Upper lobe of left lung (tissue), 4 donors: ENCODE results near the gene AGBL1.

ENCODE experiments used
- CTCF ChIP-seq, 6 experiments: fragments of 450-650 bp in 4 of 6; fragments of 200-600 bp in 2 of 6; sonication (generic) in 2 of 6; IDR thresholded peaks; one replicate each; pipeline ENCODE4 v1.5.1; 2016 to 2019; ENCODE audit warnings: antibody characterized with exemption in 6 of 6
- EP300 ChIP-seq, 4 donors: sonication (generic); formaldehyde crosslinking; IDR thresholded peaks; one replicate each; pipeline ENCODE4 v1.5.1; 2017; ENCODE audit warnings: antibody characterized with exemption in 4 of 4, control low read depth in 2 of 4
- POLR2A ChIP-seq, 4 donors: fragments of 450-650 bp; IDR thresholded peaks; one replicate each; pipeline ENCODE4 v1.5.1; 2016 to 2017; ENCODE audit warnings: antibody characterized with exemption in 4 of 4, mild to moderate bottlenecking in 2 of 4

- TF ChIP-seq CTCF (IDR thresholded peaks at IDR 0.05) (no peak), POLR2A (IDR thresholded peaks at IDR 0.05) (no peak), EP300 (IDR thresholded peaks at IDR 0.05) (no peak)
Measured at GRCh38 chr15:86161250-86161649, 81.6 kb downstream of the AGBL1 start.
